Measurements from ENCODE around the gene PLIN5. TPM values are rescaled to one million over a fixed set of nuclear protein-coding genes. Genes with fewer than 3 reads are reported as not detected.

Gene PLIN5
- total RNA-seq, 1 donor from 2014 or later, result 0.82 TPM

DNA sequence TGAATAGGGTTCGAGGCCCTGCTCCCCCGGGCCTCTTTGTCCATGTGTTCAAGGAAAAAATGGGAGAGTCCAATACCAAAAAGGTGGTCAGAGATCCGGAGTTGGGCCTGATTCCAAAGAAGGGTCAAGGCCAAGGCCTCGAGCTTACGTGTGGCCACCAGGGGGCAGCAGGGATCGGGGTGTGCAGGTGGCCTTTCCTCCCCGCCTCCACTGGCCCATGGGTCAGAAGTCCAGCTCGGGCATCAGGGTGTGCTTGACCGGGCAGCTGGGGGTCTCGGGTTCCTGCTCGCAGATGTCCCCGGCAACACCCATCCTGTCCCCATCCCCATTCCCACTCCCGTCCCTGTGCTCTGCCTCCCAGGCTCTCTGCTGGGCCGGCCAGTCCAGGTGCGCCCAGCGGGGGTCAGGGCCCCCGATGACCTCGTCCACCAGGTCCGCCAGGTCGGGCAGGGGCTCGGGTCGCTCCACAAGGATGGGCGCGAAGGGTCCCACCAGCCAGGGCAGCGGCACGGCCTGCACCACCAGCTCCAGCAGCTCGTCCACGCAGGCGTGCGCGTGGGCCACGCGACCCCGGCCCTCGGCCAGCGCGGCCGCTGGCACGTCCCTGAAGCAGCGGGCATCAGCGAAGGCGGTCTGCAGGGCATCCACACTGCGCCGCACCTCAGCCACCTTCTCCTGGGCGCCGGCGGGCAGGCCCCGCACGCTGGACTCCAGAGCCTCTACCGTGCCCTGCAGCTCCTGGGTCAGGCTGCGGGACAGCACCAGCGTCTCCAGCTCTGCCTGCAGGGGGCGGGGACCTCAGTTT lies 11.5 kb downstream of the PLIN5 start:
- FAIRE-seq, result no peak
- DNase-seq (ENCODE audit: low spot score in 2 of 2), result peak in 1 of 2 donors; percentile 65

- FAIRE-seq (no peak), DNase-seq (ENCODE audit: low spot score in 2 of 2) (no peak)
These were observed 12.6 kb downstream of the PLIN5 start for GRCh38 chr19:4522291-4523002.

GRCh38 chr19:4521888-4522242 lies 13.2 kb downstream of the PLIN5 start:
- no peak for FAIRE-seq
- DNase-seq (ENCODE audit: low spot score in 2 of 2), result no peak

- FAIRE-seq, result no peak
These were observed 13.7 kb downstream of the PLIN5 start for GRCh38 chr19:4521170-4521887.

DNA sequence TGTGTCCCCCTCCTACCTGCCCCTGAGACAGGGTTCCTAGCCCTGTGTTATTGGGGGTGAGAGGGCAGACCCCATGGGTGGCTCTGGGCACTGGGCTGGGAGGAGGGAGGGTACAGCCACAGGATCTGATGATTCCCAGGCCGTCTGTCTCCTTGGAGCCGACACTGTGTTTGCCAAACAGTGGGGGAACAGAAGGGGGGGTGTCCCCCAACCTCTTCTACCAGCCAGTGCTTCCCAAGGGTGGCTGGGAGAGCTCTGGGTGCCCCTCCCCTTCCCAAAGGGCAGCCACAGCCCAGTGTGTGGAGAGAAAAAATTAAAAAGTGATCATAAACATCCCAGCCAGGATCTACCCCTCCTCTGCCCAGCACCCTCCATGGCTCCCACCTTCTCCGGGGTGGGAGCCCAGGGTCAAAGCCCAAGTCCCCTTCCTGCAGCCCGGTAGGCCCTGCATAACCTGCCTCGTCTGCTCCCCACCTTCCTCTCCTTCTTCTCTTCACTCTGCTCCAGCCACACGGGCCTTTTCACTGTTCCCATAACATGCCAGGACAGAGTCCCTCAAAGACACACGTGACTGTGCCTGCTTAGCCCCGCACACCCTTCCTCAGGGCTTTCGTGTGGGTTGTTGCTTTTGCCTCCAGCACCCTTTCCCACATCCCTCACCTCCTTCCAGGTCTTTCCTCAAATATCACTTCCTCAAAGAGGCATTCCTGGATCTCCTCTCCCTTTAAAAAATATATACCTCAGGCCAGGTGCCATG lies 15.3 kb downstream of the PLIN5 start:
- DNase-seq (ENCODE audit: low spot score in 2 of 2) (no peak), FAIRE-seq (no peak)

More at GRCh38 chr19:4521170-4521887, 13.7 kb downstream of the PLIN5 start:
- DNase-seq (ENCODE audit: low spot score in 2 of 2), result no peak

DNA sequence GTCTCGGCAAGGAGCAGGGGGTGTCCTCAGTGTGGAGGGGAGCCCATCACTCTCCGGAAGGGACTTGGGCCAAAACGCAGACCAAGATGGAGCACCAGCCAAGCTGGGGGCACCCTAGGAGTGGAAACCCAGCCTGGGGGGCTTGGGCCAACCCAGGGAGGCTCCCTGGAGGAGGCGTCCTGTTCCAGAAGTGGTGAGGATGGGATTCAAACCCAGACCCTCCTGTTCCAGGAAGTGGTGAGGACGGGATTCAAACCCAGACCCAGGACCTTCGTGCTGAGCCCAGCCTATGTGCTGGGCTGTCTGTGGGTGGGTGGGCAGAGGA lies 15.9 kb downstream of the PLIN5 start:
- FAIRE-seq (no peak), DNase-seq (ENCODE audit: low spot score in 2 of 2) (no peak)

GRCh38 chr19:4518345-4519171 lies 16.5 kb downstream of the PLIN5 start, which contains the start of gene PLIN4:
TSS of gene PLIN4 (minus strand) at chr19:4518486. CDS start at chr19:4518272, 214 bp downstream.
- FAIRE-seq (no peak), DNase-seq (ENCODE audit: low spot score in 2 of 2) (peak; percentile 56 to 66)

DNA sequence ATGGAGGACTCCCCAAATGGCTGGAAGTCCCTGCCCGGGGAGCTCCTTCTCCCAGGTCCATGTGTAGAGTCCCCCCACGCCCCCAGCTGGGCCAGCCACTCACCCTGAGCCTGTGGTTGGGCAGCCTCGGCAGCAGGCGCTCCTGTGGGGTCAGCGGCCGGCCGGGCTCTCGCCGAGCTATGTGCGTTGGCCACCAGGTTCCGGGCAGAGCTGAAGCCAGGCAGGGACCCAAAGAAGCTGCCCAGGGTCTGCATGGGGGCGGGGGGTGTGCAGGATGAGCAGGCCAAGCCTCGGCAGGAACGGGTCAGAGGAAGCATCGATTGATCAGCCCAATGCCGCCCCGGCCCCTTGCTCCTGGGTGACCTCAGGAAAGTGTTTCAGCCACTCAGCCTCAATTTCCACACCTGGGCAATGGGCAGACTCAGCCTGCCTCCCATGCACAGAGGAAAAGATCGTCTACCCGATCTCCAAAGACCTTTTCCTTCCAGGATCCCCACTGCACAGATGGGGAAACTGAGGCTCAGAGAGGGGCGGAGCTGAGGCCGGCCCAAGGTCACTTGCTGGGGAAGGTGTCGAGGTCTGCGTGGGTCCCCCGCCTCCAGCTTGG lies 17.5 kb downstream of the PLIN5 start:
- FAIRE-seq, result no peak

DNA sequence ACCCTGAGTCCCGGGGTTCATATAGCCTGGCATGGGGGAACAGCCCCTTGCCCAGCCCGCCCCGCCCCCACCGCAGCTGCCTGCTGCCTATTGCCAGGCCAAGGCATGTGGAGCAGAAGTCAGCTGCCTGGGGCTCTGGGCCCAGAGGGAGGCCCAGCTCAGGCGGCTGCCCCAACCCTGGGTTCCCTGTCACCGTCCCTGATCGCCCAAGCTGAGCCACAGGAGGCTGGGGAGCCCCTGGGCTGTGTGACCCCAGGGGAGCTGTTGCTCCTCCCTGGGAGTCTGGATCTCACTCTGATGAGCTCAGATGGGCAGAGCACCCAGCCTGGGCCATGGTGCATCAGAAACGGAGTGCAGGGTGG lies 18.1 kb downstream of the PLIN5 start:
- FAIRE-seq (no peak), DNase-seq (ENCODE audit: low spot score in 2 of 2) (no peak)

More for the DNA sequence above, 17.5 kb downstream of the PLIN5 start:
- DNase-seq (ENCODE audit: low spot score in 2 of 2), result no peak

DNA sequence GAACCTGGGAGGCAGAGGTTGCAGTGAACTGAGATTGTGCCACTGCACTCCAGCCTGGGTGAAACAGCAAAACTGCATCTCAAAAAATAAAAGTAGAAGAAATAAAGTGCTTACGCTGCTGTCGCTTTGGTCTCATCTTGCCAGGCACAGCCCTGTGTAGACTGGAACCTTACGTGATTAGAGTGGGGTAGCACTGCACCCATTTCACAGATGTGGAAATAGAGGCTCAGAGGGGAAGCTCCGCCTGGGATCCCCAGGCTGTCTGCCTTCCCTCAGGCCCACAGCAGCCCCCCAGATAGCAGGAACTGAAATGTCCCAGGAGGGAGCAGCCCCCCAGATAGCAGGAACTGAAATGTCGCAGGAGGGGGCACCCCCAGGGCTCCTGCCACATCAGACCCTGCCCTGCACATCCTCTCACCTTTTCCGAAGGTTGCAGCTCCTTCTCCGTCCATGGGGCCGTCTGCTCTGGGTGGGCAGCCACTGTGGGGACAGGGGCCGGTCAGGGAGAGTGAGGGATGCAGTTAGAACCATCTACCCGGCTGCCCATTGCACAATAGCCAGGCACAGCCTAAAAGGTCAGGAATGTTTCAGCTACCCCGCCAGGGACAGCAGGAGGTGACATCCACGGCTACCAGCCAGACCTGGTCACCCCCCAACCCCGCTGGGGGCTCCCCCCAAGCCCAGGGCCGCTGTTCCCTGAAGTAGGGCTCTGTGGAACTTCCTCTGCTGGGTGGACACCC lies 18.7 kb downstream of the PLIN5 start:
- FAIRE-seq, result no peak
- no peak for DNase-seq (ENCODE audit: low spot score in 2 of 2)

DNA sequence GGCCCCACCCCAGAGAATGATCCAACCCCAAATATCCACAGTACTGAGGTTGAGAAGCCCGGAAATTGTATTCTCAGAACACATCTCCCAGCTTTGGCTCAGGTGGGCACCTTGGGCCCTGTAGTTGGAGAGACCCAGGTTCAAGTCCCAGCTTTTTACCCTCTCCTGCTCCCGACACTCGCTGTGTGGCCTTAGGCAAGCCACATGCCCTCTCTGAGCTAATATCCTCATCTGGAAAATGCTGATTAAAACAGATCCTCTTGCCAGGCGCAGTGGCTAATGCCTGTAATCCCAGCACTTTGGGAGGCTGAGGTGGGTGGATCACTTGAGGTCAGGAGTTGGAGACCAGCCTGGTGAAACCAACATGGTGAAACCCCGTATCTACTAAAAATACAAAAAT lies 19.3 kb downstream of the PLIN5 start:
- DNase-seq (ENCODE audit: low spot score in 2 of 2) (no peak), FAIRE-seq (no peak)

- DNase-seq (ENCODE audit: low spot score in 2 of 2), result no peak
- FAIRE-seq, result no peak
These were observed 21.8 kb downstream of the PLIN5 start for GRCh38 chr19:4513248-4513647.

- FAIRE-seq, result no peak
These were observed 23.0 kb downstream of the PLIN5 start for GRCh38 chr19:4512070-4512469.

DNA sequence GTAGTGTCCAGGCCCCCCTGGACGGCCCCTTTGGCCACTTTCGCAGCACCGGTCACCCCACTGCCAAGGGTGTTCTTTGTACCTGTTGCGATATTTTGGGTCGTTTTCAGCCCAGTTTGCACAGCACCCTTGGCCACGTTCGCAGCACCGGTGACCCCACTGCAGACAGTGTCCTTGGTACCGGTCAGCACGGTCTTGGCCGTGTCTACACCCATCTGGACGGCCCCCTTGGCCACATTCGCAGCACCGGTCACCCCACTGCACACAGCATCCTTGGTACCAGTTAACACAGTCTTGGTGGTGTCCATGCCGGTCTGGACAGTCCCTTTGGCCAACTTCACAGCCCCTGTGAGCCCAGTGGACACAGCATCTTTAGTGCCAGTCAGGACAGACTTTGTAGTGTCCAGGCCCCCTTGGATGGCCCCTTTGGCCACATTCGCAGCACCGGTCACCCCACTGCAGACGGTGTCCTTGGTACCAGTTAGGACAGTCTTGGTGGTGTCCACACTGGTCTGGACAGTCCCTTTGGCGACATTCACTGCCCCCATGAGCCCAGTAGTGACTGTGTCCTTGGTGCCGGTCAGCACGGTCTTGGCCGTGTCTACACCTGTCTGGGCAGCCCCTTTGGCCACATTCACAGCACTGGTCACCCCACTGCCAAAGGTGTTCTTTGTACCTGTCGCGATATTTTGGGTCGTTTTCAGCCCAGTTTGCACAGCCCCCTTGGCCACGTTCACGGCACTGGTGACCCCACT lies 23.5 kb downstream of the PLIN5 start:
- FAIRE-seq (no peak), DNase-seq (ENCODE audit: low spot score in 2 of 2) (no peak)

More at GRCh38 chr19:4512070-4512469, 23.0 kb downstream of the PLIN5 start:
- DNase-seq (ENCODE audit: low spot score in 2 of 2), result no peak

DNA sequence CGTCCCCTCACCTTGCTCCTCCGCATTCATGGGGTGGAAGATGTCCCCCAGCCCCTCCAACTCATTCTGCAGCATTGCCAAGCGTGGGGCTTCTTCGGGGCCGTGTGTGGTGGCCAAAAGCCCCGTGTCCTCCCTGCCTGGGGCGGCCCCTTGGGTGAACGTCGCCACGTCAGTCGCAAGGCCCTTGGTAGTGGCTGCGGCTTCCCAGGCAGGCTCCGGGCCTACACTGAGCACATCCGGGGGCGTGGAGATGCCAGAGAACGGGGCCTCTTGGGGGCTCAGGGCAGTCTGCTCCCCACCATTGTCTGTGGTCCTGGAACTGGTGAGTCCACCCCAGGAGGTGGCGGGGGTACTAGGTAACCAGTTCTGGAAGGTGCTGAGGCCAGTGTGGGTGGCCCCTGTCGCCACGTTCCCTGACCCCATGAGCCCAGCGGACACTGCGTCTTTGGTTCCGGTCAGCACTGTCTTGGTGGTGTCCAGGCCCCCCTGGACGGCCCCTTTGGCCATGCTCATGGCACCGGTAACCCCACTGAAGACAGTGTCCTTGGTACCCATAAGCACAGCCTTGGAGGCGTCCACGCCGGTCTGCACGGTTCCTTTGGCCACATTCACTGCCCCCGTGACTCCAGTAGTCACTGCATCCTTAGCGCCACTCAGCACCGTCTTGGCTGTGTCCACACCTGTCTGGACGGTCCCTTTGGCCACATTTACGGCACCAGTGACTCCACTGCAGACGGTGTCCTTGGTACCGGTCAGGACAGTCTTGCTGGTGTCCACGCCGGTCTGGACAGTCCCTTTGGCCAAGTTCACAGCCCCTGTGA lies 24.4 kb downstream of the PLIN5 start:
- no peak for DNase-seq (ENCODE audit: low spot score in 2 of 2)
- FAIRE-seq, result no peak

DNA sequence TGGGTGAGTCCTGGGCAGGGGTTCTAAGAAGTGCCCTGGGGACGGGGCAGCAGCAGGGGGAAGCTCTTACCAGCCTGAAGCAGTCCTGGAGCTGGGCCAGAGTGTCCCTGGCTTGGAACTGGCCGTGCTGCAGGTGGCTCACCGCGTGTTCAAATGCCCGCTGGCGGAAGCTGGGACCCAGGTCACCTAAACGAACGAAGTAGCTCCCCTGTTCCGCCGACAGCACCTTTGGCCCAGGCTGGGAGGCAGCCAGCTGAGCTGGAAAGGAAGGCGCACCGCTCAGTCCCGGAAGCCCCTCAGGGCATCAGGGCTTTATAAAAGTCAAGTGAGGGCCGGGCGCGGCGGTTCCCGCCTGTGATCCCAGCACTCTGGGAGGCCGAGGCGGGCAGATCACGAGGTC lies 26.3 kb downstream of the PLIN5 start:
- no peak for FAIRE-seq
- no peak for DNase-seq (ENCODE audit: low spot score in 2 of 2)

- FAIRE-seq, result no peak
These were observed 27.2 kb downstream of the PLIN5 start for GRCh38 chr19:4507804-4508203.

More at GRCh38 chr19:4507804-4508203, 27.2 kb downstream of the PLIN5 start:
- no peak for DNase-seq (ENCODE audit: low spot score in 2 of 2)
